Activated effector memory CD4-positive, alpha-beta T cell treated with Interleukin-2 at 50 U/mL for 16 hours (primary cell): ENCODE measurements around the gene SNAI3.
A peak's percentile ranks its signal among the peaks of the same experiment; 100 is the strongest.

ENCODE experiments used
- DNase-seq: peaks from one replicate; pipeline ENCODE4 v3.0.0-alpha.2; 2020

SNAI3 gene

DNA sequence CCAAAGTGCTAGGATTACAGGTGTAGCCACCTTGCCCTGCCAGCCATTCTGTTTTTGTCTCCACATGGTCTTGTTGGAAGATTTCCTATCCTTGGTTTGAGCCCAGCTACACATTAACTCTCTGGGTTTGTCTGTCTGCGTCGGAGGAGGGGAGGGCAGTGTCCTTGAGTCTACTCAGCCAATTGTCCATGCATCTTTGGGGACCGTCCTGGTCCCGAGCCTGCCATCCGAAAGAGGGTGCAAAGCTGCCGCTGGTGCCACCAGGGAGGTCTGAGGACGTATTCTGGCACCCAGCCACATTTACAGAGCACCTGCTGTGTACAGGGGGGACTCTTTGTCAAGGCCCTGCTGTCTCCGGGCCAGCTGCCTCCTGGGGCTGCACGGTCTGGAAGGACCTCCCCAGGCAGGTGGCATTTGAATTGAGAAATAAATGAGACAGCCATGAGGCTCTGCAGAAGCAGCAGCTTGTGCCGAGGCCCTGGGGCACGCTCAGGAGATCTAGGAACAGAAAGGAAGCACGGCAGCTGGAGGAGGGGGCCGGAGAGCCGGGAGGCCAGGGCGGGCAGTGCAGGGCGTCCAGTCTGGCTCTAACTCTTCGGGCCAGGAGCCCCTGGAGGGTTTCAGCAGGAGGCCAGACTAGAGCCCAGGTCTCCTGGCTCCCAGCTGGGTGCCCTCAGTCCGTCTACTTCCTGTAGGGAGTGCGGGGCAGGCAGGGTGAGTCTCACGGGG lies 36.9 kb downstream of the SNAI3 start:
- no peak for DNase-seq

DNA sequence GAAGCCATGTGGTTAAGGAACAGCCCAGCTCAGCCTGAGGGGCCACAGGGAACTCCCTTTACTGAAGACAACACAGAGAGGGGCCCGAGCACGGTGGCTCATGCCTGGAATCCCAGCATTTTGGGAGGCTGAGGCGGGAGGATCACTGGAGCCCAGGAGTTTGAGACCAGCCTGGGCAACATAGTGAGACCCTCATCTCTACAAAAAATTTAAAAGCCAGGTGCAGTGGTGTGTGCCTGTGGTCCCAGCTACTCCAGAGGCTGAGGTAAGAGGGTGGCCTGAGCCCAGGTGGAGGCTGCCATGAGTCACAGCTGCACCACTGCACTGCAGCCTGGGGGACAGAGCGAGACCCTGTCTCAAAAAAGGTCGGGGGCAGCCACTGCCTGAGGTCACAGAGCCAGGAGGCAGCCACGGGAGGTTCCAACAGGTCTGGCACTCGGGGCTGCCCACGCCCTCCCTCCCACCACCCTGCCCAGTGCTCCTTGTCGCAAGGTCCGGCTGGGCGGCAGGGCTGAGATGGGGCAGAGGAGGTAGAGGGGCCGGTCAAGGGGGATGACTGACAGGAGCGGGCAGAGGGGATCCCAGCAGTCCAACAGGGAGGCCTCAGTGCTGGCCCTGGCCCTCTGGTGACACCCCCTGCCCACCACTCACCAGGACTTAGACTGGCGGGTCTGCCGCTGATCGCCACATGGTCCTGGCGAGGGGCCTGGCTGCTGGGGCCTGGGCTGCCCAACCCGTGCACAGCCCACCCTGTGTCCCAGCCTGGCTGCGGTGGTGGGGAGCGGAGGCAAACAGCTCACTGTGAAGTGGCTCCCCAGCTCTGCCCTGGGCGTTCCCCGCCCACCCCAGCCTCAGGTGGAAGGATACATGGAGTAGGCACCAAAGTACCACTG lies 38.9 kb downstream of the SNAI3 start:
- no peak for DNase-seq

DNA sequence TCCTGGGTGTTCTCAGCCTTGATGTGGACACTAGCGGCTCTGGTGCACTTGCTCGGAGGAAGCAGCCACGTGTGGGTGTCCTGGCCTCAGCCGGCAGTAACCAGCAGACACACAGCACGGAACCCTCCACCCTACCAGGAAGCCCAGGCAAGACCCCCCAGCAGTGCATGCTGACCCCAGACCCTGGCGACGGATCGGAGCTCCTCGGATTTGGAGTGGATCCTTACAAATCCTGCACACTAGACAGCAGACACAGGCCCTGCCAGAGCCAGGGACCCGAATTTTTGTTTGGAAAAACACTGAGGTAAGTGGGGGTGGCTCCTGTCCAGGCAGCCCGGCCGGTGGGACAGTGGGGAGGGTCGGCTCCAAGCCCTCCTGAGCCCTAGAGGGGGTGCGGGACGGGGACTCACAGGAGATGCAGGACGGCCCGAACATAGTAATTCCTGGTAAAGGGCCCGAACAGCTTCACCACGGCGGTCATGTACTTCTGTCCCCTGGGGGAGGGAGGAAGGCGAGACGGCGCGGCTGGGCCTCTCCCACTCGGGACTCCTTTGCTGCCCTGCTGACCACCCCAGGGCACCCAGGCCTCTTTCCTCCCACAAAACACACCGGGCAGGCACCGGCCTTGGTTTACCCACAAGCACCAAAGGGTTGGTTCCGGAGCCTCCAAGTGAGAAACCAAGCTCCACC lies 39.8 kb downstream of the SNAI3 start:
- DNase-seq = no peak

DNA sequence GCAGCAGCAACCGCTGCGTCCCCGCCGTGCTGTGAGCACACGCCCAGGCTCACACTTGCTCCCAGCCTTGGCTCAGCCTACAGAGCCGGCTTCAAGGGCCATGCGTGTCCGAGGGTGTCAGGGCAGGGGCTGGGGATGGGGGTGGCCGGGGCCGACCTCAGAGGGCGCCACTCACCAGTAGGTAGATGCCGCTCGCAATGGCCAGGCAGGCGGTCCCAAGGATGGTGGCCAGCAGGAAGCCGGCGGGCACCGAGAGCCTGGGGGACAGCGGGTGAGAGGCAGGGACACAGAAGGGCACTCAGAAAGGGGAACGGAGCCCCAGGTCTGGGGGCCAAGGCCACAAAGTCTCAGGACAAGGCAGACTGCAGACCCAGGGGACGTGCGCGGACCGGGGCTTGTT lies 40.4 kb downstream of the SNAI3 start:
- no peak for DNase-seq

DNA sequence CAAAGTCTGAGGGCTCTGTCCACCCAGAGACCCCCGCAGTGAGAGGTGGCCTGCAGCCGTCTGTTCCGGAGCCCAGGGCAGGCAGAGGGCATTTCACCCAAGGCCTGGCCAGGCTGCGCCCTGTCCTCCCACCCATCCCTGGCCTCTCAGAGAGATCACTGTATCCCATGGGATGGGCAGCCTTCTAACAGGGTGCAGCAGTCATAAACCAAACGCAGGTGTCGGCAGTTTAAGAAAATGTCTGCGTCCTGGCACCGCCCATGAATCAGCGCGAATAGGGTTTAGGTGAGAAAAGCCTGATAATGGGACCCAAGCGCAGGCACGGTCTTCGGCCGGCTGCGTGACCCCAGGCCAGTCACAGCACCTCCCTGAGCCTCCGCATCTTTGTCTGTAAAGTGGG lies 40.9 kb downstream of the SNAI3 start:
- DNase-seq = no peak

DNA sequence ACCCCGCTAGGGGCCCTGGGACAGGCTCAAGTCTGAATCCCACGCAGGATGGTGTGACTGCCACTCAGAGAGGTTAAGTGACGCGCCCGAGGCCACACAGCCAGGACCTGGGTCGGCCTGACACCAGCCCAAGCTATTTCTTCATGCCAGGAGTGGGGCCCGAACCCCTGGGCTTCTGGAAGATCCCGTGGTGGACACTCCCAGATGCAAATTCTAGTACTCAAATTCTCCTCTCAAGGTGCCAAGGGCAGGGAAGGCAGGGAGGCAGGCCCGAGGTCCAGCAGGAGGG lies 42.7 kb downstream of the SNAI3 start:
- DNase-seq = no peak

DNA sequence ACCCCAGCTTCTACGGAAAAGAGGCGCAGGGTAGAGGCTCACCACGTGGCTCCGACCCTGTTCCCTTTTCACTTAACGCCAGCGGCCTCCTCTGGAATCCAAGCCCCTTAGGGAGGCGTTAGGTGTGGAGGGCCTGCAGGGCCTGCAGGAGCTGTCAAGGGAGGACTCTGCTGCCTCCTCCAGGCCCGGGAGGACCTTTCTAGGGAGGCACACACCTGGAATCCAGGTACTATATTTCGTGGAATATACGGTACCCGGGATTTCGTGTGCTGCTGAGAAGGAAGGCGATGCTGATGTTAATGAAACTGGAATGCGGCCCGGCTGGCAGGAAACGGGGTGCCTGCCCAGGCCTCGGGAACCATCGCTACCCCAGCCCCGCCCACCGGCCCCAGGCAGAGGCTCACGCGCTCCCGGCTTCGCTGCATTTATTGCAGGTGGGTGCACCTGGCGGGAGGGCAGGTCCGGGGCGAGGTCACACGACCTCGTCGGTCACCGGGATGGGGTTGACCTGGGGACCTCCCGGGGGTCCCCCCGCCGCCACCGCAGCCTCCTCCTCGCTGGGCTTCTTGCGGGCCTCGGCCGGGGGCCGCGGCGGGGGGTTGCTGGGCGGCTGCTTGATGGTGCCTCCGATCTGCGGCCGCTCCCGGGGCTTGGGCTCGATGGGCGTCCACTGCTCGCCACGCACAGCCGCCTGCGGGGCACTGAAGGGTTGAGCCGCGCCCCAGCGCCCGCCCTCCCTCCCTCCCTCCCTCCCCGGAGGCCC lies 43.2 kb downstream of the SNAI3 start:
- DNase-seq = no peak

DNA sequence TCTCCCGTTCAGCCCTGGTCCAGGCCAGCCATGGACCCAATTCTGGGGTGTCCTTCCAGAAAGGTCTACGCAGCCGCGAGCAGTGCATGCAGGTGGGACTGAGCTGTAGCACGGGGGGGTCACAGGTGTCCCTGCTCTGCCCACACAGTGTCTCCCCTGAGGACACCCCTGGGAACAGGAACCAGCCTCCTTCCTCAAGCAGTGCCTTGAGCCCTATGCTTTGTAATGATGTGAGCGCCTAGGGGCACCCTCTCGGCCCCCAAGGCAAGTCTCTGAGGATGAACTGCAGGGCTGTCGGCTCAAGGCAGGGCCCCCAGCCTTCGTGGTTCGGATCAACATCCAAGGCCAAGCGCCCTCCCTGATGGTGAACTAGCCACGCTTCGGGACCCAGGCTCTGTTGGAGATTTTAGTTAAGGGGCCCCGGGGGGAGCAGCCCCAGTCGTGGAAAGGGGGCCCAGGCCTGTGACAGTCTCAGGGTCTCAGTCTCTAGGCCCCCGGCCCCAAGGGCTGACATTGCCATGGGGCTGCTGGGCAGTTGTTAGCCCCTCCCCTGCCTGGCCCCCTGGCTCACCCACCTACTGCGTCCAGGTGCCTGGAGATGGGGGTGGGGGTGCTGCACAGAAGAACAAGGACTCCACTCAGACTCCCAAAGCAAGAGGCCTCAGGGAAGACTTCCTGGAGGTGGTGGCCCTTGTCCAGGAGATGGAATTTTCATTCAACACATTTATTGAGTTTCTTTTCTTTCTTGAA lies 45.6 kb downstream of the SNAI3 start:
- no peak for DNase-seq

DNA sequence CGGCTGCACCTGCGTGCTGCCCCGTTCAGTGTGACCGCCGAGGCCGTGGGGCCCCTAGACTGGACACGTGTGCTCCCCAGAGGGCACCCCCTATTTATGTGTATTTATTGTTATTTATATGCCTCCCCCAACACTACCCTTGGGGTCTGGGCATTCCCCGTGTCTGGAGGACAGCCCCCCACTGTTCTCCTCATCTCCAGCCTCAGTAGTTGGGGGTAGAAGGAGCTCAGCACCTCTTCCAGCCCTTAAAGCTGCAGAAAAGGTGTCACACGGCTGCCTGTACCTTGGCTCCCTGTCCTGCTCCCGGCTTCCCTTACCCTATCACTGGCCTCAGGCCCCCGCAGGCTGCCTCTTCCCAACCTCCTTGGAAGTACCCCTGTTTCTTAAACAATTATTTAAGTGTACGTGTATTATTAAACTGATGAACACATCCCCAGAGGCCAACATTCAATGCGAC lies 46.2 kb downstream of the SNAI3 start:
- no peak for DNase-seq

DNA sequence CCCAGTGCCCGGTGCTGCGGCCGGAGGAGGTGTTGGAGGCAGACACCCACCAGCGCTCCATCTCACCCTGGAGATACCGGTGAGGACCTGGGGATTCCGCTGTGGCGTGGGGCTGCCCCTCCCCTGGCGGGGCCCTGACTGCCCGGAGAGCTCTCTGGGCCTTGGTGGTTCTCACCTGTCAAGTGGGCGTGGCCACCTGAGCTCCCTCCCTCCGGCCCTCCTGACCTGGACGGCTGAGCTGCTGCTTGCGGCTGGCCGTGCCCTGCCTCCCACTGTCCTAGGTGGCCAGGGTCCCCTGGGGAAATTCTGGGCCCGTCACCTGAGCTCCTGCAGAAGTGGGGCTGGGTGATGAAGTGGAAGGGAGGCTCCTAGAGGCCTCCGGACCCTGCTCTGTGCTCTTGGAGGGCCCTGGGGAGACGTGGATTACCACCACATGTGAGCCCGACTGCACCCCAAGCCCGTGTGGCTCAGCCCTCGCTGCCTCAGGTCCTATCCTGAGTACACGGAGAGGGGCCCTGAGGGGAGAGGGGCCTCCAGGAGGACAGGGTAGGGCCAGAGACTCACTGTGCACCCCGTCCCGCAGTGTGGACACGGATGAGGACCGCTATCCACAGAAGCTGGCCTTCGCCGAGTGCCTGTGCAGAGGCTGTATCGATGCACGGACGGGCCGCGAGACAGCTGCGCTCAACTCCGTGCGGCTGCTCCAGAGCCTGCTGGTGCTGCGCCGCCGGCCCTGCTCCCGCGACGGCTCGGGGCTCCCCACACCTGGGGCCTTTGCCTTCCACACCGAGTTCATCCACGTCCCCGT lies 46.9 kb downstream of the SNAI3 start:
- no peak for DNase-seq

DNA sequence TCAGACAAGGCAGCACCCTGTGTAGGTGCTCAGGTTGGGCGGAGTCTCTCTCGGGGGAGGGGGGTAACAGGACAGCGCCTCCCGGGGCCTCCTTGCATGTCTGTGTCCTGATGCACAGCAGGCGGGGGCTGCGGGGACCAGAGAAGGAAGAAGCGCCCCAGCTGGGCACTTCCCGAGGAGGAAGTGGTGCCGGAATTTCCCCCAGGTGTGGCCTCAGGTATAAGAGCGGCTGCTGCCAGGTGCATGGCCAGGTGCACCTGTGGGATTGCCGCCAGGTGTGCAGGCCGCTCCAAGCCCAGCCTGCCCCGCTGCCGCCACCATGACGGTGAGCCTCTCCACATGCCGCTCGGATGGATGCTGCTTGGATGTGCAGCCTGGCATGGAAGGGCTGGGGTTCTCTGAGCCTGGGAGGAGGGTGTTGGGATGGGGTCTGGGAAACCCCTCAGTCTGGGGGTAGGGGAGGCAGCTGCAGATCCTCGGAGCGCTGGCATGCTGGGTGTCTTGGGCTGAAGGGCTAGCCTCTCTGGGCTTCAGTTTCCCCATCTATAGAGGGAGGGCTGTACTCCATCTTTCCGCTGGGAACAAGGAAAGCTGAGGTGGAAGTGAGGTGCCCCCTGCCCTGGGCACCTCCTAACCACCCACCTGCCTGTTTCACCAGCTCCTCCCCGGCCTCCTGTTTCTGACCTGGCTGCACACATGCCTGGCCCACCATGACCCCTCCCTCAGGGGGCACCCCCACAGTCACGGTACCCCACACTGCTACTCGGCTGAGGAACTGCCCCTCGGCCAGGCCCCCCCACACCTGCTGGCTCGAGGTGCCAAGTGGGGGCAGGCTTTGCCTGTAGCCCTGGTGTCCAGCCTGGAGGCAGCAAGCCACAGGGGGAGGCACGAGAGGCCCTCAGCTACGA lies 47.7 kb downstream of the SNAI3 start, which contains the start of gene IL17C:
Gene IL17C, plus strand, starts transcription at position 250 of the 908 bp plus-strand sequence. Its CDS starts 70 bp downstream, at position 320.
- DNase-seq = no peak

DNA sequence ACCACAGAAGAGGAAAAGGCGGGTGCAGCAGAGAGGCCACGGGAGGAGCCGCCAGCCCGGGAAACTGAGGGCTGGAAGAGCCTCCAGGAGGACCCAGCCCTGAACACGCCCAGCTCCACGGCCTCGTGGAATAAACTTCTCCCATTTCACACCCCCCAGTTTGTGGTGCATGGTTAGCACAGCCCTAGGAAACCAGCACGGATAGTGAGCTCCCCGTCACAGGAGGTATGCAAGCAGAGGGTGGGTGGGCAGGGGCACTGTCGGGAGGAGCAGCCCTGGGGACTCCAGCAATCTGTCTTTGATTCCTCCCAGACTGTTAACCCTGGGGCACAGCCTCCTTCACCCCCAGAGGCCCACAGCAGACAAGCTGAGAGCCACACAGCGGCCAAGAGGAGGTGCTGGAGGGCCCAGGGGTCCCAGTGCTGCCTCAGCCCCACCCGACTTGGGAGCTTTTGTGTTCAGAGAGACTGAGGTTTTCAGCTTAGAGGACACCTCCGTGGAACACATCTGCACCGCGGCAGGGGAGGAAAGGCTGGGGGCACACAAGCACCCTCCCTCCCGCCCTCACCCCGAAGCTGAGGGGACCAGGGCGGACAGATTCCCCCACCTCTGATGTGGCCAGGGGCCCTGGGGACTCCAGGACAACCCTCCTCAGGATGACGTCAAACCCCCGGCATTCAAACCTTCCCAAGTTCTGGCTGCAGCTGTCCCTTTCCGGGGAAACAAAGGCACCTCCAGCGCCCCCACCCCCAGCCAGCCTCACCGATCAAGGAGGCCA lies 49.6 kb downstream of the SNAI3 start:
- DNase-seq = no peak

DNA sequence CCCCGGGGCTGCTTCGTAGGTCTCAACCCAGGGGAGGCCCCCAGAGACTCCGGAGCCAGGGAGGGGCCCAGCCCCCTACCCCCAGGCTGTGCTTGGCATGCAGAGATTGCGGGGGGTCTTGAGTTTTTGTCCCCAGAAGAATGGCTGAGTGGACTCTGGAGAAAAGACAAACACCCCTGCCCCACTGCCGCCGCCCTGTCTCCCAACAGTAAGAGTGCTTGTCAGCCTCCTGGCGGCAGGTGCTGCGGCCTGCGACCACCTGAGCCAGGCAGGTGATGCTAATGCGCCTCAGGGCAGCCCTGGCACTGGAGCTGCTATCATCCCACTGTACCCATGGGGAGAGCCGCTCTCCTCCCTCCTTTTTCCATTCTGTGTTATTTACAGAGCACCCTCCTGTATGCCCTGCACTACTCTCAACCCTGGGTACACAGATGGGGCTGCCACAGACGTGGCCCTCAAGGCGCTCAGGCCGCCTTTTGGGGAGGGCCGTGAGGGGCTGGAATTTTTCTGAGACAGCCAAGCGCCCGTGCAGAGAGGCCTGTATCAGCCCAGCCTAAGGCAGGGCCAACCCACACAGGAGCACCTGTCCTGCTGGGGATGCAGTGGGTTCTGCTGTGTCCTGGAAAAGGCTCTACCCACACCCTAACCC lies 50.5 kb downstream of the SNAI3 start:
- no peak for DNase-seq

DNA sequence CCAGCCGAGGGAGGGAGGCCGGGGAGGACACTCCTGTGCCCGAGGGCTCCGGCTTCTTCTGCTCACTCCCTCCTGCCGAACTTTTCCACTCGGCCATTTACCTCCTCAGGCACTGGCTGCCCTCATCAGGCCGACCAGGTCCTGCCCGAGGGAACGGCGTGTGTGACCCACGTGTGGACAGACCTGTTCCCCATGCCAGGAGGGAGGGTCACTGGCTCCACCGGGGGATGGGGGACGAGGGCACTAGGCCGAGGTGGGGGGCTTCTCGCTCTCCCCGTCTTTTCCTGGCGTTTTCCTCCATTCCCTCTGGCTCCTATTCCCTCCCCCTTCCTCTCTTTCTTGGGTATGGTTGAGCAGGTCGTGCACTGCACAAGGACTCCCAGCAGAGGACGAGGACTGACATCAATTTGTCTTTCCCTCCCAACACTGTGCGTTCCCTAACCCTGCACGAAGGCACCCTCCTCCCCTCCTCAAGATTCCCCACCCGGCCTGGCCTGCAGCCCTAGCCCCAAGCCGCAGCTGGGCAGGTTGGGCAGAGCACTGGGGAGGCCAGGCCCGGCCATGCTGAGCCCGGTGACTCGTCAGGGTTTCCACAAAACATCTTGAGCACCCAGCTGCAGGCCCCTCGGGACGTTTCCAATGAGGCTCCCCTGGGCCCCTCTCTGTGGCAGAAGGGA lies 51.2 kb downstream of the SNAI3 start:
- DNase-seq = no peak

DNA sequence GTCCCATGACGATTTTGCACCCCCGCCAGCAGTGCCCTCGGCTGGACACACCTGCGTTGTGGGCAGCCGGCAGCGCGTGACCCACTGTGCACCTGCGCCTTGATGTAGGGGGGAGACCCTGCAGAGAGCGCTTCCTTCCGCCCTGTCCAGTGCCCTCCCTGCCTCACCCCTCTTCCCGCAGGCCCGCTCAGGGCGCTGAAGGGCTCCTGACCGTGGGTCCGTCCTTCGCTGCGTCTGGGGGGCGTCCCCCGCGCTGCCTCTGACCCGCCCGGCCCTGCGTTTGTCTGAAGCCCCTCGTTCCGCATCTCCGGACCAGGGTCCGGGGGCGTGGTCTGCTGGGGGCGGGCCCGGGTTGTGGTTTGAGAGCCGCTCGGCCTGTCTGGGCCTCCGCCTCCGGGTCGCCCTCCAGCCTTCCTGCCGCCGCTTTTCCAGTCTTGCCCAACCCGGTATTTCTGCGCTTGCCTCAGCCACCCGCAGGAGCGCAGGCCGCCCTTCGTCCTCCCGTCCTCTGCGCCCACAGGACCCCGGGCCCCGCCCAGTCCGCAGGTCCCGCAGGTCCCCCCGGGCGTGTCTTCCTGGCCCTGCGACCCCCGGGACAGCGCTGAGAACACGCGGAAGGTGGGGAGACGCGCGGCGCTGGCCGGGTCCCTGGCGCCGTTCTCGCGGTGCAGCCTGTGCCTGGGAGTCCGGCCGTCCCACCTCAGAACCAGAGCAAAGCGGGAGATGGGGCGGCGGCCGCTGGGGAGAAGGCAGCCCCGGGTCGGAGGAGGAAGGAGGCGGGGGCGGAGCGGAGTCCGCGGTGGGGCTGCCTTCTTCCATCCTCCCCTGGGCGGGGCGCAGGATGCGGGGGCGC lies 51.9 kb downstream of the SNAI3 start:
- peak; percentile 52 for DNase-seq

DNA sequence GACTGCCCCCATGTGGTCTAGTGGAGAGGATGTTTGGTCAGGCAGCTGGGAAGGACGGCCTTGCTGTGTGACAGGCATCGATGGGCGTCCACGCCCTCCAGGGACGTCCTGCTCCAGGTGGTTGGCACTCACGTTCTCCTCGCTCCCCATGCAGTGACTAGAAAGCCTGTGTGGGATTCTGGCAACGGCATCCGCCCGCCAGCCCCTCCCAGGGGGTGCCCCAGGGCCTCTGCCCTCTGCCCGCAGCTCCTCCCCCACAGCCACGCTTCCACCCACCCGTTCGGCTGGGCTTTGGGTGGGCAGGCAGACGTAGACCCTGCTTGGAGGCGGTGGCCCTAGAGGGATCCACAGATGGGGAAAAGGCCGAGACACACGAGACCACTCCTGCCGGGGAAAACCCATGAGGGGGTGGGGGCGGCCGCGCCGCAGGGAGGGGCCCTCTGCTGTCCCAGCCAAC lies 52.6 kb downstream of the SNAI3 start:
- DNase-seq = peak; percentile 47

DNA sequence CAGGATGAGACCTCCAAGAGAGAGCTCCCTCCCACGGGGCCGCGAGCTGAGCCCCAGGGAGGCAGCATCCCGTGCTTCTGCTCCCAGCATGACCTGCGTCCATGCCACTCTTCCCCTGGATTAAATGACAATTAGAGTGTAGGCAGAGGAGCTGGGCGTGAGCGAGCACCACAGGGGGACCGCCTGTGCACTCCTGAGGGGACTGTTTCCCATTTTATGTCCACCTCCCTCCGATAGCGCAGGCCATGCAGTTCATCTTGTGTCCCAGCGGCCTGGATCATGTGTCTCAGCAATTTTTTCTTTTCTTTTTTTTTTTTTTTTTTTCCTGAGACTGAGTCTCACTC lies 53.7 kb downstream of the SNAI3 start:
- DNase-seq = no peak
